HepG2 (cell line): ENCODE results near the gene TRPT1. TPM values are rescaled to one million over a fixed set of nuclear protein-coding genes. Genes with fewer than 3 reads are reported as not detected.

Experiments
- ATAC-seq: fragments of 200-7000 bp; cut with Tn5 transposase; 3 replicates; pipeline ENCODE4 v1.9.1; 2020; ENCODE audit warnings: mild to moderate bottlenecking, moderate library complexity
- BruUV-seq: library from RNA; stranded (reverse); fragments of 400-500 nt; replicated peaks from 2 replicates; lab custom pipeline; 2021; lab: Mats Ljungman, UMichigan
- CTCF ChIA-PET: fragments of 300-600 bp; formaldehyde crosslinking; extraction: SDS; loops from one replicate; lab custom pipeline; 2021; ENCODE audit warnings: low total read pairs, inconsistent platforms, low intra/inter-chr PET ratio; lab: Yijun Ruan, JAX
- POLR2A ChIA-PET: fragments of 350-600 bp; sonication (Branson Sonifier 250); formaldehyde crosslinking; loops from one replicate; lab custom pipeline; 2020; ENCODE audit warnings: antibody characterized with exemption, inconsistent platforms; lab: Yijun Ruan, JAX
- DNase-seq: peaks from one replicate; pipeline ENCODE4 v3.0.0-alpha.2; 2015; ENCODE audit warnings: low spot score
- FAIRE-seq: peaks from 3 replicates; lab custom pipeline; 2011; peaks lifted over from hg19 to GRCh38; lab: Jason Lieb, UNC
- H2AFZ ChIP-seq: one replicate; pipeline ENCODE4 v1.6.1; 2011; ENCODE audit warnings: low read length, inconsistent platforms
- H3K27ac ChIP-seq: fragments of 300-600 bp; 3 replicates; pipeline ENCODE4 v1.8.0; 2011; ENCODE audit warnings: mixed run types, mild to moderate bottlenecking, mixed read lengths, low read length, inconsistent platforms; ENCODE audit not compliant: insufficient read depth; ENCODE audit errors: extremely low read length
- H3K27me3 ChIP-seq, 2 experiments: fragments of 200-600 bp in 1 of 2; 2 replicates in 1 of 2; 3 replicates in 1 of 2; pipeline versions ENCODE4 v1.6.0 to v1.8.0; 2011; ENCODE audit warnings: low read length in 2 of 2, mild to moderate bottlenecking in 2 of 2, moderate library complexity in 2 of 2, inconsistent platforms in 1 of 2; ENCODE audit not compliant: insufficient read depth in 2 of 2, control insufficient read depth in 1 of 2
- H3K36me3 ChIP-seq, 2 experiments: fragments of 200-600 bp in 1 of 2; replicated peaks in 1 of 2; 2 replicates in 1 of 2; 3 replicates in 1 of 2; pipeline versions ENCODE4 v1.5.1 to v1.8.0; 2011; ENCODE audit warnings: low read length in 2 of 2, inconsistent platforms in 1 of 2; ENCODE audit not compliant: insufficient read depth in 2 of 2, control insufficient read depth in 1 of 2
- H3K4me1 ChIP-seq: 2 replicates; pipeline ENCODE4 v1.5.1; 2012; ENCODE audit warnings: low read length, inconsistent platforms; ENCODE audit not compliant: insufficient read depth
- H3K4me2 ChIP-seq: 2 replicates; pipeline ENCODE4 v1.6.0; 2011; ENCODE audit warnings: low read depth, low read length, inconsistent platforms
- H3K4me3 ChIP-seq, 3 experiments: fragments of 200-600 bp in 1 of 3; sonication (generic), shearing (Covaris generic) in 1 of 3; replicated peaks in 1 of 3; 2 replicates each; pipeline ENCODE4 v1.5.1; 2011 to 2016; ENCODE audit warnings: low read length in 3 of 3, inconsistent platforms in 2 of 3, low read depth in 2 of 3, mild to moderate bottlenecking in 2 of 3, control low read depth in 1 of 3, mixed read lengths in 1 of 3; ENCODE audit not compliant: insufficient read depth in 1 of 3
- H3K79me2 ChIP-seq: one replicate; pipeline ENCODE4 v1.6.1; 2011; ENCODE audit warnings: low read length, inconsistent platforms; ENCODE audit not compliant: insufficient read depth
- H3K9ac ChIP-seq: 2 replicates; pipeline ENCODE4 v1.6.0; 2011; ENCODE audit warnings: mild to moderate bottlenecking, low read depth, low read length, inconsistent platforms; ENCODE audit not compliant: insufficient read depth
- H3K9me3 ChIP-seq: 2 replicates; pipeline ENCODE4 v1.5.1; 2012; ENCODE audit warnings: mild to moderate bottlenecking, low read length
- H4K20me1 ChIP-seq: 2 replicates; pipeline ENCODE4 v1.6.0; 2011; ENCODE audit warnings: inconsistent platforms, mild to moderate bottlenecking, low read length, moderate library complexity; ENCODE audit not compliant: insufficient read depth
- BATF2 ChIP-seq: sonication (generic); formaldehyde crosslinking; IDR thresholded peaks from 2 replicates; pipeline ENCODE4 v1.8.0; 2022; ENCODE audit warnings: mild to moderate bottlenecking, missing genetic modification reagents, moderate library complexity
- LCORL ChIP-seq, 2 experiments: fragments of 450-650 bp in 1 of 2; sonication (generic) in 1 of 2; formaldehyde crosslinking in 1 of 2; IDR thresholded peaks; 2 replicates each; pipeline versions ENCODE4 v1.5.0 to v1.6.1; 2017 to 2020; ENCODE audit warnings: antibody characterized with exemption in 1 of 2, missing genetic modification reagents in 1 of 2
- MXD3 ChIP-seq: IDR thresholded peaks from 2 replicates; pipeline ENCODE4 v1.6.1; 2016; ENCODE audit warnings: mild to moderate bottlenecking, missing biosample characterization, missing genetic modification reagents
- NFKB2 ChIP-seq: sonication (generic); formaldehyde crosslinking; IDR thresholded peaks from 2 replicates; pipeline ENCODE4 v1.4.0; 2020; ENCODE audit warnings: missing genetic modification reagents, borderline replicate concordance
- RBFOX2 ChIP-seq: fragments of 200-400 bp; formaldehyde crosslinking; IDR thresholded peaks from 2 replicates; pipeline ENCODE4 v1.6.1; 2017; ENCODE audit warnings: low read depth, mild to moderate bottlenecking, low read length
- TBX3 ChIP-seq: fragments of 450-650 bp; IDR thresholded peaks from 2 replicates; pipeline ENCODE4 v1.6.1; 2017; ENCODE audit warnings: antibody characterized with exemption, mild to moderate bottlenecking, inconsistent platforms, borderline replicate concordance
- WGBS: methylation state at CpG from one replicate; pipeline ENCODE4 v1.1.6; 2017; ENCODE audit warnings: low lambda C conversion rate; 5-methylcytosine and 5-hydroxymethylcytosine counted together
- in situ Hi-C: cut with HindIII; loops from 2 replicates; pipeline ENCODE4 v1.10.0; 2017; ENCODE audit warnings: low pct_unique_long_range_greater_than_20kb; ENCODE audit not compliant: extremely low pct_ligation_motif_present
- intact Hi-C: fragments of 100-400 bp; cut with micrococcal nuclease; formaldehyde crosslinking; loops from one replicate; pipeline ENCODE4 v1.10.0; 2022; ENCODE audit not compliant: unreplicated experiment
- polyA plus RNA-seq, 8 experiments: library from polyadenylated mRNA; depleted of rRNA in 3 of 8; stranded (reverse) in 7 of 8; unstranded in 1 of 8; fragments of >200 nt; fragmentation: Illumina TruSeq in 4 of 8; extraction: Trizol in 4 of 8; gene quantifications; 2 replicates each; pipeline versions ENCODE4 v1.2.1 to v1.2.3, GENCODE V29; 2011 to 2016; ENCODE audit warnings: low read depth in 4 of 8, missing spikeins in 1 of 8, mixed read lengths in 1 of 8; ENCODE audit not compliant: insufficient read depth in 1 of 8
- total RNA-seq, 5 experiments: library from RNA; depleted of rRNA; stranded (reverse); fragments of >200 nt; fragmentation: Illumina TruSeq; extraction: Trizol; gene quantifications; 2 replicates each; pipeline ENCODE4 v1.2.3, GENCODE V29; 2016; ENCODE audit warnings: low read depth in 1 of 5
- TF ChIP-seq, protein P1 (sequence below): IDR thresholded peaks from 2 replicates; pipeline ENCODE4 v1.6.1; 2016; ENCODE audit warnings: missing biosample characterization, missing genetic modification reagents, low read depth
- TF ChIP-seq, protein P2 (sequence below): sonication (generic); formaldehyde crosslinking; IDR thresholded peaks from 2 replicates; pipeline ENCODE4 v1.4.0; 2020; ENCODE audit warnings: mild to moderate bottlenecking, missing genetic modification reagents, borderline replicate concordance

TRPT1 gene
- total and polyA plus RNA-seq, 2 of the 13 experiments (the other 11 are each of a cell fraction or from before 2014, with no cell fraction given) = 24.8 to 40.7 TPM

- in situ Hi-C loops = no loop called here
- Histone ChIP-seq H4K20me1 (no peaks in the 10 kb centered on the region), H3K27me3 (no peaks in the 10 kb centered on the region), H3K4me3 (peak overlapping the region; percentile 78 to 96 (median 82)), H3K9me3 (no peaks in the 10 kb centered on the region), H3K27ac (no peak overlapping the region), H2AFZ (no peak overlapping the region), H3K4me1 (peaks cover 49% of the 10 kb centered on the region), H3K79me2 (no peaks in the 10 kb centered on the region), H3K36me3 (peaks cover 0 to 3% of the 10 kb centered on the region in 2 experiments; a peak in 2 of 5 replicates), H3K4me2 (peak overlapping the region; percentile 96), H3K9ac (peak overlapping the region; percentile 77)
- 84% methylated on average over 3 of the region's 3 CpGs for WGBS
- BruUV-seq = no TSS peak
- ATAC-seq (no peak), DNase-seq (no peak), FAIRE-seq (no peak)
- POLR2A ChIA-PET = interaction anchor here (0.8 to 3.3 kb wide), 7 partner anchors 10 to 78 kb away, joined by 3 to 27 read pairs (median 18); partner anchors contain the start of genes ESRRA, PPP1R14B and STIP1
- intact Hi-C loops = no loop called here
- CTCF ChIA-PET = no interaction called here
- TF ChIP-seq BATF2 (CRISPR knock-in tag) = peak; percentile 6; the same call in 1 of the 2 replicates
- TF ChIP-seq, protein P1, sequence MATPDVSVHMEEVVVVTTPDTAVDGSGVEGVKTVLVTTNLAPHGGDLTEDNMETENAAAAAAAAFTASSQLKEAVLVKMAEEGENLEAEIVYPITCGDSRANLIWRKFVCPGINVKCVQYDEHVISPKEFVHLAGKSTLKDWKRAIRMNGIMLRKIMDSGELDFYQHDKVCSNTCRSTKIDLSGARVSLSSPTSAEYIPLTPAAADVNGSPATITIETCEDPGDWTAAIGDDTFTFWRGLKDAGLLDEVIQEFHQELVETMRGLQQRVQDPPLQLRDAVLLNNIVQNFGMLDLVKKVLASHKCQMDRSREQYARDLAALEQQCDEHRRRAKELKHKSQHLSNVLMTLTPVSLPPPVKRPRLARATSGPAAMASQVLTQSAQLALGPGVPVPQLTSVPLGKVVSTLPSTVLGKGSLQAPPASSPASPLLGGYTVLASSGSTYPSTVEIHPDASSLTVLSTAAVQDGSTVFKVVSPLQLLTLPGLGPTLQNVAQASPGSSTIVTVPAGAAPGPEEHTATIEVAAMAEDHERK (CRISPR knock-in tag) = no peak
These were observed 1.5 kb upstream of the TRPT1 start for GRCh38 chr11:64227405-64227956.

GRCh38 chr11:64226507-64227051 is 593 bp upstream of the TRPT1 start:
- 0% methylated on average over 8 of the region's 26 CpGs for WGBS
- TF ChIP-seq RBFOX2 = 0 out of 2 replicates have a peak, but pooled peaks have one; percentile 32
- TF ChIP-seq MXD3 (CRISPR knock-in tag) = peak; percentile 54; the same call in 1 of the 2 replicates
- TF ChIP-seq LCORL (IDR thresholded peaks at IDR 0.05) = no peak
- TF ChIP-seq LCORL (CRISPR knock-in tag; IDR thresholded peaks at IDR 0.05) = 0 out of 2 replicates have a peak, but pooled peaks have one; percentile 13
- TF ChIP-seq TBX3 = no peak
- TF ChIP-seq NFKB2 (CRISPR knock-in tag) = 0 out of 2 replicates have a peak, but pooled peaks have one; percentile 11
- TF ChIP-seq, protein P2, sequence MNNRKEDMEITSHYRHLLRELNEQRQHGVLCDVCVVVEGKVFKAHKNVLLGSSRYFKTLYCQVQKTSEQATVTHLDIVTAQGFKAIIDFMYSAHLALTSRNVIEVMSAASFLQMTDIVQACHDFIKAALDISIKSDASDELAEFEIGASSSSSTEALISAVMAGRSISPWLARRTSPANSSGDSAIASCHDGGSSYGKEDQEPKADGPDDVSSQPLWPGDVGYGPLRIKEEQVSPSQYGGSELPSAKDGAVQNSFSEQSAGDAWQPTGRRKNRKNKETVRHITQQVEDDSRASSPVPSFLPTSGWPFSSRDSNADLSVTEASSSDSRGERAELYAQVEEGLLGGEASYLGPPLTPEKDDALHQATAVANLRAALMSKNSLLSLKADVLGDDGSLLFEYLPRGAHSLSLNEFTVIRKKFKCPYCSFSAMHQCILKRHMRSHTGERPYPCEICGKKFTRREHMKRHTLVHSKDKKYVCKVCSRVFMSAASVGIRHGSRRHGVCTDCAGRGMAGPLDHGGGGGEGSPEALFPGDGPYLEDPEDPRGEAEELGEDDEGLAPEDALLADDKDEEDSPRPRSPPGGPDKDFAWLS = no peak

More at GRCh38 chr11:64226507-64227051, 593 bp upstream of the TRPT1 start:
- Histone ChIP-seq H3K79me2 (no peaks in the 10 kb centered on the region), H3K36me3 (peaks cover 0 to 3% of the 10 kb centered on the region in 2 experiments; a peak in 2 of 5 replicates), H4K20me1 (no peaks in the 10 kb centered on the region), H2AFZ (no peak overlapping the region), H3K4me2 (peak overlapping the region; percentile 96), H3K9ac (peak overlapping the region; percentile 77), H3K4me1 (peaks cover 40% of the 10 kb centered on the region), H3K9me3 (no peaks in the 10 kb centered on the region), H3K27ac (peak overlapping the region; percentile 56), H3K4me3 (peak overlapping the region; percentile 78 to 96 (median 82)), H3K27me3 (no peaks in the 10 kb centered on the region)
- ChIA-PET POLR2A (interaction anchor here (1.0 to 3.3 kb wide), 15 partner anchors 8 to 219 kb away, joined by 3 to 27 read pairs (median 7); partner anchors contain the start of genes ESRRA, FKBP2, PPP1R14B and PRDX5), CTCF (no interaction called here)
- DNase-seq (peak; percentile 50), FAIRE-seq (no peak), ATAC-seq (peak; percentile 42)
- in situ Hi-C loops (no loop called here), intact Hi-C loops (no loop called here)
- BruUV-seq = TSS peak; percentile 77
